Activated CD8-positive, alpha-beta memory T cell treated with anti-CD3 and anti-CD28 coated beads for 24 hours (primary cell): ENCODE data around the gene CARM1.

Source experiments
- DNase-seq: peaks from one replicate; pipeline ENCODE4 v3.0.0-alpha.2; 2020

The CARM1 gene

DNA sequence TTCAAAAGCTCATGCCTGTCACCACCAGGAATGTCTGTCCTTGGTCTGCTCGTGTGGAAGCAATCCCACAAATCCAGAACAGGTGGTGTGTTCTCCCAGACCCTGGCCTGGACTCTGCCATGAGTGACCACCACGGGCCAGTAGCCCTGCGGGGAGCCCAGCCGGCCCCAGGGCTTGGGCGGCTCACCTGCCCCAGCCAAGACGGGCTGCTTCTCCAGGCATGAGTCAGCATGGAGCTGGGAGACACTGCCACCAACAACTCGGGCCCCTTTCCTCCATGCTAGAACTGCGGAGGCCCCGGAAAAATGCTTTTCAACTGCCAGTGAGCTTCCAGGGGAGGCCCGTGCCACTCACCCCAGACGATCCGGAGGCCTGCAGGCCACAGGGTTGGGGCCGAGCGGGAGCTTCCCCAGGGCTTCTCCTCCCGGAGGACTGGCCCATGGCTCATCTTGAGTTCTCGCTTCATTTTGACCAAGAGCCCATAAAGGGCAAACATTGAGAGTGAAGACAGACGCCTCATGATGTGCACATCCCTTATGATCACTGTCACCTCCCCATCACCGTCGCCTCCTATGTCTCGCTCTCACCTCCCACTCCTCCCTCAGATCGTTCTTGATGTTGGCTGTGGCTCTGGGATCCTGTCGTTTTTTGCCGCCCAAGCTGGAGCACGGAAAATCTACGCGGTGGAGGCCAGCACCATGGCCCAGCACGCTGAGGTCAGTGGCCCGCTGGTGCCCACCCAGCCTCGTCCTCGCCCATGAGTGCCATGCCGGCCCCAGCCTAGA is 40.4 kb downstream of the CARM1 start:
- DNase-seq = no peak

DNA sequence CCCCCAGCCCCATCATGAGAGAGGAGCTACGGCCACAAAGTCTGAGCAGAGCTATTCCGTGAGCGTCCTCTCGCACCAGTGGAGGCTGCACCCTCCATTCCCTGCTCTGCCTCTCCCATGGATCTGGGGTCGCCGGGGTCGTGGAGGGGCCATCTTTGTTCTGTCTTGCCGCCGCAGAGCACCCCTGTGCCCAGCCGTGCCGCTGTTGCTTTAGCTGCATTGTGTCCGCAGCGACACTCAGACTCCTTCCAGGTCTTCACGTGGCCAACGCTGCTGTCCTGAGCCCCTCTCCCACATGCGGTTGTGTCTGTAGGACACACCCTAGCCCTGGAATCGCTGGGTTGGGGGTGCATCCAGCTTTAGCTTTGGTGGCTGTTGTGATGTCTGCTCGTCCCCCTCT is 41.3 kb downstream of the CARM1 start:
- DNase-seq = no peak

DNA sequence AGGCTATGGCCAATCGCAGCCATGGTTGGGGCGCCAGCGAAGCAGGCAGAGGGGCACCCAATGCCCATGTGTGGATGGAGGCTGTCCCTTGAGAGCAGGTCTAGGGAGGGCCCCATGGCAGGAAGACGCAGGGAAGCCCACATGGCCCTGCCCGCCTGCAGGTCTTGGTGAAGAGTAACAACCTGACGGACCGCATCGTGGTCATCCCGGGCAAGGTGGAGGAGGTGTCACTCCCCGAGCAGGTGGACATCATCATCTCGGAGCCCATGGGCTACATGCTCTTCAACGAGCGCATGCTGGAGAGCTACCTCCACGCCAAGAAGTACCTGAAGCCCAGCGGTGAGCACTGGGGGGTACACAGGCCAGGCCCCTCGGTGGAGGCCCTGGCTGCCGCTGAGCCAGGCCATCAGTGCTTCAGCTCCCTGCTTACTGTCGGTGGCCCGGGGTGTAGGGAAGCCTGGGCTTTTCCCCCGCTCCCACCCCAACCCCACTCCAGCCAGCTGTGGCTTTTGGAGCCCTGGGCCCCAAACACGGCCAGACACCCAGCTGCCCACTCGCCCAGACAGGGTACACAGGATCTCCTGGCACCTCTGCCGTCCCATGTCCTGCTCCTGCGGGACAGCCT is 42.5 kb downstream of the CARM1 start:
- no peak for DNase-seq

DNA sequence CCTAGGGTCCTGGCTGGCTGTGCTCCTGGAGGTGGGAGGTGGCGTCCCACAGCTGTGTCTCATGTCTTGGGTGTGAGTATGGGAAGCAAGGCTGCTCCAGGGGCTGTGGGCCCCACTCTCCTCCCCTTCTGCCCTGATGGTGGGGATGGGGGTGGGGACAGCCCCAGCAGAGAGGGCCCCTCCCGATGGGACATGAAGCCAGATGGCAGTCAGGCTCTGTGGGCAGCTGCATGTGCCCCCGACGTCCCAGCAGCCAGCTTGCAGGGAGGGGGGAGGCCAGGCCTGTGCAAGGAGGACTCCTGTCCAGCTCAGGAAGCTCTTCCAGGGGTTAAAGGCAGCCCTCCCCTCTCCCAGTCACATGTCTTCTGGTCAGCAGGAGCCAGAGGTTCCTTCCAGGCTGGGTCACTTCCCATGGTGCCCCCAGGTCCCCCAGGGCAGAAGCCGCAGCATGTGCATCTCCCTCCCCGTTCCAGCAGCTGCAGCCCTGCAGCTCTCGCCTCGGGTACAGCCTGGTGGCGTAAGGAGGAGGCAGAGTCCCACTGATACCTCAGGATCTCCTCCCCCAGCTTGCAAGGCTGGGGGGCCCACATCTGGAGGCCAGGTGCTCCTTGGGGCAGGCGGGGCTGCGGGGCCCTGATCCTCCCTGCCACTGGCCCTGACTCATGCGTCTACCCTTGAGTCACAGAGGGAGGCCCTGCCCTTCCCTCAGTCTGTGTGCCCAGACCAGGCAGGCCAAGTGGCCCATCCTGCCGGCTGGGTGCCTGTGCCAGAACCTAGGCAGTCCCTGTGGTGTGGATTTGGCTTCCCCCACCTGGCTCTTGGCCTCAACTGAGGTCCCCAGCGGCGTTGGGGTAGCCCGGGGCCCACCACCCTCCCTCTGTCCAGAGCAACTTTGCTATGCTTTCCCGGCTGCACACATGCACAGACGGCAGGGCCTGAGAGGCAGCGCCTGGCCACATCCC is 44.1 kb downstream of the CARM1 start:
- DNase-seq = no peak

DNA sequence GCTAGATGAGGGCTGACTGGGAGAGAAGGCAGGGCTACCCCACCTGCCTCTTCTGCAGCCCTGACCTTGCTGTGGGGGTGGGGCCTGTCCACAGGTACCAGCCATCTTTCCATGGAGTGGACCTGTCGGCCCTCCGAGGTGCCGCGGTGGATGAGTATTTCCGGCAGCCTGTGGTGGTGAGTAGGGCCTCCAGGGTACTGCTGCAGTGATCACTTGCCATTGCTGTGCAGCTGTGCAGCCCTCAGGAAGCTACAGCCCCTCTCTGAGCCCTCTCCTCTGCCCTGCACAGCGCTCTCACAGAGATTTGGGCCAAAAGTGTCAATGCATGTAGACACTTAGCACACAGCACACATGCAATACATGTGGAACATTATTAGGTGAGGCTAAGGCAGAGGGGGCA is 45.2 kb downstream of the CARM1 start:
- DNase-seq = no peak

DNA sequence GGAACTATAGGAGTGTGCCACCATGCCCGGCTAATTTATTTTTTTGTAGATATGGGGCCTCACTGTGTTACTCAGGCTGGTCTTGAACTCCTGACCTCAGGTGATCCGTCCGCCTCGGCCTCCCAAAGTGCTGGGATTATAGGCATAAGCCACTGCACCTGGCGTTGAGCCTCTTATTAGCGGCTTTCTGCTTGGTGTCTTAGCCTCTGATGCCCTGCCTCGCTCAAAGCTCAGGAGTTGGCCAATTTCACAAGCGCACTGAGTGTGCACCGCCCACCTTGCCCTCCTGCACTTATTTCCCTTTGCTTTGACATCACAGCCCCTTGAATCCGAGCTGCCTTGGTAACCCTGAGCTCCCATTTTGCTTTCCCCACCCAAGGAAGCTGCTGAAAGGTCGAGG is 47.0 kb downstream of the CARM1 start:
- no peak for DNase-seq

DNA sequence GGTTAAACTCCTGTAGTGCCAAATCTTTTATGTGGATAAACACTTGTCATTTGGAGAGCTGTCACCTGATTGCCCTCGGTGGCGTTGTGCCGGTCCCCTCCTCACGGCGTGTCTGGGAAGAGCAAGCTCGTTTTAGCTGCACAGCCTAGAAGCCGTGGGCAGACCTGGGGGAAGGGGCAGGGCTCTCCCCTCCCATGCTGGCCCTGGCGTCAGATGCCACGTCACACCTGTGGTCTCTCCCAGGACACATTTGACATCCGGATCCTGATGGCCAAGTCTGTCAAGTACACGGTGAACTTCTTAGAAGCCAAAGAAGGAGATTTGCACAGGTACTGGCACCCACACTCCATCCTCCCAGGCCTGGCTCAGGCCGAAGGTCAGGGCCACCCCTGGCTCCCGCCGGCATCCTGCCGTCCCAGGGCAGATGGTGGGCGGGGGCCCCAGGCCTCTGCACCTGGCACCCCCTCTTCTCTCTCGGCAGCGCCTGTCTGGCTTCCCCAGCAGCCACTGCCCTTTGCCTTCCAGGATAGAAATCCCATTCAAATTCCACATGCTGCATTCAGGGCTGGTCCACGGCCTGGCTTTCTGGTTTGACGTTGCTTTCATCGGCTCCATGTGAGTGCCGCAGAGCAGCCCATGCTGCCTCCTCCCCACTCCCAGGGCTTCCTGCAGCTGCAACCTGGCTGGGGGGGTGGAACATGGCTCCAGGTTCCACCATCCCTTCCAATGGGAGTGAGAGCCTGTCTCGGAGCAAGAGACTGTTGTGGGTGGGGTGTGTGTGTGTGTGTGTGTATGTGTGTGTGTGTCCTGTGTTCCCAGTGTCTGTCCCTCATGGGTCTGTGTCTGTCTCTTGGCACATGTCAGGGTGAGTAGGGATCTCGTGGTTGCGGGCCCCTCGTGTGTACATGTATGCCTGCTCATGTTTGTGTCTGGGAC is 48.3 kb downstream of the CARM1 start:
- no peak for DNase-seq

DNA sequence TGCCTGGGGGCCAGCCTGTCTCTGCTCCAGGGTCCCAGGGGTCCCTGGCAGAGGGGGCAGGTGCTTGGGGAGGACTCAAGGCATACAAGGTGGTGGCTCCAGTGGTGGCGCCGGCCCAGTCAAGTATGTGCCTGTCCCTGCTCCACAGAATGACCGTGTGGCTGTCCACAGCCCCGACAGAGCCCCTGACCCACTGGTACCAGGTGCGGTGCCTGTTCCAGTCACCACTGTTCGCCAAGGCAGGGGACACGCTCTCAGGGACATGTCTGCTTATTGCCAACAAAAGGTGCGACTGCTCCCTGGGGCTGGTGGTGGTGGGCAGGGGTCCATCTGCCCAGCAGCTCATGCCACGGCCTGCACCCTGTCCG is 48.9 kb downstream of the CARM1 start:
- no peak for DNase-seq

DNA sequence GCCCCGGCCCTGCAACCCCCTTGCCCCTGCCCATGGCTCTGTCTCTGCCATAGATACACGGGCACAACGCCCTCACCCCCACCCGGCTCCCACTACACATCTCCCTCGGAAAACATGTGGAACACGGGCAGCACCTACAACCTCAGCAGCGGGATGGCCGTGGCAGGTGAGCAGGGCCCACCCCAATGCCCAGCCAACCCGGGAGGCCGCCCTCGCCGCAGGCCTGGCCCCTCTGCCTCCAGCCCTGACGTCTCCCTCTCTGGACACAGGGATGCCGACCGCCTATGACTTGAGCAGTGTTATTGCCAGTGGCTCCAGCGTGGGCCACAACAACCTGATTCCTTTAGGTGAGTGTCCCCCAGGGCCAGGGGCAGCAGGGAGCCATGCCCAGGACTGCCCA is 49.4 kb downstream of the CARM1 start:
- no peak for DNase-seq

DNA sequence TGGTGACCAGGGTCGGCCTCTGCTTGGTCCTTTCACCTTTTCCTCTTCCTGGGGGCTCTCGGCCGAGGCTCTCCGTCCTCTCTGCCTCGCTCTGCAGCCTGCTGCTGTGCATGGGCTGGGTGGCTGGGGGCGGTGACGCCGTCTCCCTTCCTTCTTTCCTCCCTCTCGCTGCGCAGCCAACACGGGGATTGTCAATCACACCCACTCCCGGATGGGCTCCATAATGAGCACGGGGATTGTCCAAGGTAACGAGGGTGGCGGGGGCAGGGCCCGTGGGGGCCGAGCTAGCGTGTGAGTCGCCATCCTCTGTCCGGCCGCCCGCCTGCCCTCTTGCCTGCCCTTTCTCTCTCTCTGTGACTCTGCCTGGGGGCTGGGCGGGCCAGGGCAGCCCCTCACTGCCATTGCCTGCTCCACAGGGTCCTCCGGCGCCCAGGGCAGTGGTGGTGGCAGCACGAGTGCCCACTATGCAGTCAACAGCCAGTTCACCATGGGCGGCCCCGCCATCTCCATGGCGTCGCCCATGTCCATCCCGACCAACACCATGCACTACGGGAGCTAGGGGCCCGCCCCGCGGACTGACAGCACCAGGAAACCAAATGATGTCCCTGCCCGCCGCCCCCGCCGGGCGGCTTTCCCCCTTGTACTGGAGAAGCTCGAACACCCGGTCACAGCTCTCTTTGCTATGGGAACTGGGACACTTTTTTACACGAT is 50.0 kb downstream of the CARM1 start:
- DNase-seq = no peak

DNA sequence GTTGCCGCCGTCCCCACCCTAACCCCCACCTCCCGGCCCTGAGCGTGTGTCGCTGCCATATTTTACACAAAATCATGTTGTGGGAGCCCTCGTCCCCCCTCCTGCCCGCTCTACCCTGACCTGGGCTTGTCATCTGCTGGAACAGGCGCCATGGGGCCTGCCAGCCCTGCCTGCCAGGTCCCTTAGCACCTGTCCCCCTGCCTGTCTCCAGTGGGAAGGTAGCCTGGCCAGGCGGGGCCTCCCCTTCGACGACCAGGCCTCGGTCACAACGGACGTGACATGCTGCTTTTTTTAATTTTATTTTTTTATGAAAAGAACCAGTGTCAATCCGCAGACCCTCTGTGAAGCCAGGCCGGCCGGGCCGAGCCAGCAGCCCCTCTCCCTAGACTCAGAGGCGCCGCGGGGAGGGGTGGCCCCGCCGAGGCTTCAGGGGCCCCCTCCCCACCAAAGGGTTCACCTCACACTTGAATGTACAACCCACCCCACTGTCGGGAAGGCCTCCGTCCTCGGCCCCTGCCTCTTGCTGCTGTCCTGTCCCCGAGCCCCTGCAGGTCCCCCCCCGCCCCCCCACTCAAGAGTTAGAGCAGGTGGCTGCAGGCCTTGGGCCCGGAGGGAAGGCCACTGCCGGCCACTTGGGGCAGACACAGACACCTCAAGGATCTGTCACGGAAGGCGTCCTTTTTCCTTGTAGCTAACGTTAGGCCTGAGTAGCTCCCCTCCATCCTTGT is 50.7 kb downstream of the CARM1 start:
- no peak for DNase-seq

DNA sequence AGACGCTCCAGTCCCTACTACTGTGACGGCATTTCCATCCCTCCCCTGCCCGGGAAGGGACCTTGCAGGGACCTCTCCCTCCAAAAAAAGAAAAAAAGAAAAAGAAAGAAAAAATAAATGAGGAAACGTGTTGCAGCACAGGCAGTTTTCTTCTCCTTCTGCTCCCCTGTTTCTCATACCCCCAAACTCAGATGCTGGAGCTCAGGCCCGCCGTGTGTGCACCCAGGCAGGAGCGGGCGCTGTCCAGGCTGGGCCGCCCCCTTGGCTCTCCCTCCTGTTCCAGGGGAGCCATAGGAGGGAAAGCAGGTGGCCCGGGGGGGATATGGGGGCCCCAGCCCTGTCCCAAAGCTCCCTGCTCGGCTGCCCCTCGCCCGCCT is 51.3 kb downstream of the CARM1 start:
- DNase-seq = no peak

DNA sequence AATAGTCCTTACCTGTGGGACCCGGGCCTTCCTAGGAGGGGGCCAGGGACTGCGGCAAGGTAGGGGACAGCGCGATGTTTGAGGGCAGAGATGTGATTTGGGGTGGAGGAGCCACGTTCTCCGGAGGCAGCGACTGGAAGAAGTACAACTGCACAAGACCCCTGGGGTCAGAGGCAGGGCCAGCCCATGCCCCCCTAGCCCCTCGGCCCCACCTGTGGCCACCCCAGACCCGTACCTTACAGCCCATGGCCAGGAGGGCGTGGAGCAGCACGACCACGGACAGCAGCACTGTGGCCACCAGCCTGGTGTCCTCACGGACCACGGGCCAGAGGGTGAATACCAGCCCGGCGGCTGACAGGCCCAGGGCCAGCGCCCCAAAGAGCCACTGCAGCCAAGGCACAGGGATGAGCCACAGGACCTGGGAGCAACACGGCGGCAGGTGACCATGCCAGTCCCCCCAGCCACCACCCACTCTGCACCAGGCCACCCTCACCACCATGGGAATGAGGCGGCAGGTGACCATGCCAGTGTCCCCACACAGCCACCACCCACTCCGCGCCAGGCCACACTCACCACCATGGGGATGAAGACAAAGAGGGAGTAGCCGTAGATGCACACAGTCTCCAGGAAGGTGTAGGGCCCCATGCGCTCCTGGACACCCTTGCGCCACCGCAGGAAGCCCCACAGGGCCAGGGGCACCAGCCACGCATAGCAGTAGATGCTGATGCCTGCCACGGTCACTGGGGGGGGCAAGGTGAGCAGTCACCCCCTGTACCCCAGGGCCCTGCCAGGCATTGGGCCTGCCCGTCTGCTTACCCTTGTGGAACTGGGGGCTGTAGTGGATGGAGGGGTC is 52.1 kb downstream of the CARM1 start:
- no peak for DNase-seq

DNA sequence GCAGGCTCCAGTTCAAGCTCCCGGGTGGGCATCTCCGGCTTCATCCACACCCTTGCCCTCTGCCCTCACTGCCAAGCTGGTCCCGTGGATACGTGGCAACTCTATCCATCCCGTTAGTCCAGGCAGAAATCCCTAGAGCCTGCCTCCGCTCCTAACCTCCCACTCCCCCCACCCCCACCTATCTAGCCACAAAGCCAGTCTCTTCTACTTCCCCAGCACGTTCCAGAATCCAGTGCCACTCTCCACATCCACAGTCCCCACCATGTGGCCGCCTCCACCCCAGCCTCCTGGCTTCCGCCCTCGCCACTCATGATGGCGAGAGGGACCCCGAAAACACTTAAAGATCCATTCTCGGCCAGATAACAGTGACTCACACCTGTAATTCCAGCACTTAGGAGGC is 53.2 kb downstream of the CARM1 start:
- no peak for DNase-seq

DNA sequence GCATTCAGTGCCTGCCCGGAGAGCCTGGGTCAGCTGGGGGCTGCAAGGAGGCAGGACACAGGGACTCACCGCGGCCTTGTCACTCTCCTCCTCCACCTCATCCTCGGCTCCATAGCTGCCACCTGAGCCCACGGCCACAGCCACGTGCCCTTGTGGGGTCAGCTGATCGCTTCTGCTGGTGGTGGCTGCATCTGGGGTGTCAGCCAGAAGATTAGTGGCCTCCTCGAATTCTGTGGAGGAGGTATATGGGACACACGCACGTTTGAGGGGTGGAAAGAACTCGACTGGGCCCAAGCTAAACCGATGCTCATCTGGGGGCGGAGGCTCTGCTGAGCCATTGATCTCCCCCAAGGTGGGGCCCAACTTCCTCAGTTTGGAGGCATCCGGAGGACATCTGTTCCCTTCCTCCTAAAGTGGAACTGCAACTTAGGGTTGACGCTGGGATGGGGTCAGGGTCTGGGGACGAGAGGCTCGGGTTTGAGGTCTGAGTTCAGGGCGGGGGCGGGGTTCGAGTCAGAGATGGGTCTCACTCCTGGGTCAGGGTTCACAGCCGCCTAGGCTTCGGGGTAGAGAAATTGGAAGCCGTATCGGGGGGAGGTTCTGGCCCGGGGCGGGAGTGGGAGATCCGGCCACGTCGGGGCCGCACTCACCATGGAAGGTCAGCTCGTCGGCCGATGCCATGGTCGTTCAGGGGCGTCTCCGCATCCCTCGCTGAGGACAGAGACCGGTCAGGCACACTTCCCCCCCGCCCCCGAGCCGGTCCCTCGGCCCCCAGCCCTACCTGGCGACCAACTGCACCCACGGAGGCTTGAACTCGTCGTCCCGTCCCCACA is 56.6 kb downstream of the CARM1 start:
- no peak for DNase-seq

DNA sequence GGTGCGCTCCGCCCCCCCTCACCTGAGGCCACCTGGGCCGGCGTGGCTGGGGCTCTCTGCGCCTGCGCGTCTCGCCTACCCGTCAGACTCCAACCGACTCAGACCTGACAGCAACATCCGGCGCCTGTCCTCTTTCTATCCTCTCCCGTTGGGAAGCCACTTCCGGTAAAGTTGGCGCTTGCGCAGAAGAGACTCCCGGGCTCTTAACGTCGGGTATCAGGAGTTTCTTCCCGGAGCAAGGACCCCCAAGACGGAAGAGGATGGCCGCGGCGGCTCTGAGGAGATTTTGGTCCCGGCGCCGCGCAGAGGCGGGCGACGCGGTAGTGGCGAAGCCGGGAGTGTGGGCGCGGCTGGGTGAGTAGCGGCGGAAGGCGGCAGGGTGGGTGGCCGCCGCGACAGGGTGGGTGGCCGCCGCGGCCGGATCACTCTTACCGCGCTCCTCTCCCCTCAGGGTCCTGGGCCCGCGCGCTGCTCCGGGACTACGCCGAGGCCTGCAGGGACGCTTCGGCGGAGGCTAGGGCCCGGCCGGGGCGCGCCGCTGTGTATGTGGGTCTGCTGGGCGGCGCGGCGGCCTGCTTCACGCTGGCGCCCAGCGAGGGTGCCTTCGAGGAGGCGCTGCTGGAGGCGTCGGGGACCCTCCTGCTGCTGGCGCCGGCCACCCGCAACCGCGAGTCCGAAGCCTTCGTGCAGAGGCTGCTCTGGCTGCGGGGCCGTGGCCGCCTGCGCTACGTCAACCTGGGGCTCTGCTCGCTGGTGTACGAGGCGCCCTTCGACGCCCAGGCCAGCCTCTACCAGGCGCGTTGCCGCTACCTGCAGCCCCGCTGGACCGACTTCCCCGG is 57.4 kb downstream of the CARM1 start, which contains the start of the genes TIMM29 and YIPF2:
Gene TIMM29 (plus strand): TSS at position 249 of the 839 bp plus-strand sequence. CDS start 12 bp downstream, at position 261.
Gene YIPF2 (minus strand): TSS at position 77 of the 839 bp plus-strand sequence. CDS start 229 bp downstream, outside the sequence.
- DNase-seq = peak; percentile 95

DNA sequence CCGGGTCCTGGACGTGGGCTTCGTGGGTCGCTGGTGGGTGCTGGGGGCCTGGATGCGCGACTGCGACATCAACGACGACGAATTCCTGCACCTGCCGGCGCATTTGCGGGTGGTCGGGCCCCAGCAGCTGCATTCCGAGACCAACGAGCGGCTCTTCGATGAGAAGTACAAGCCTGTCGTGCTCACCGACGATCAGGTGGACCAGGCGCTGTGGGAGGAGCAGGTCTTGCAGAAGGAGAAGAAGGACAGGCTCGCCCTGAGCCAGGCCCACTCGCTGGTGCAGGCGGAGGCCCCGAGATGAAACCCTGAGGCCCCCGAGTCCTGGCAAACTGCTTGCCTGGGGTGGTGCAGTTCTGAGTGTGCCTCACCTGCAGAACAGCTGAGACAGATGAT is 58.0 kb downstream of the CARM1 start:
- no peak for DNase-seq
